ENCODE results near the gene DNAJC11.

The DNAJC11 gene

GRCh38 chr1:6623269-6623965, 78.2 kb downstream of the DNAJC11 start:
- no peak for TF ChIP-seq CTCF (IDR thresholded peaks at IDR 0.05; ENCODE audit: insufficient read depth, low read length, missing control alignments)
- no peak for DNase-seq (ENCODE audit: low read depth, low spot score)
- H3K4me3 ChIP-seq (ENCODE audit: low read depth, low read length) = no peak overlapping the region
- ChIA-PET CTCF (interaction anchor here (1.0 to 1.4 kb wide), 2 partner anchors 23 to 134 kb away, joined by 3 read pairs; no protein-coding TSS in a partner anchor), POLR2A (no interaction called here)

GRCh38 chr1:6622396-6623152, 79.0 kb downstream of the DNAJC11 start:
- ChIA-PET CTCF (interaction anchor here (1.4 kb wide), 2 partner anchors 68 to 133 kb away, joined by 3 to 5 read pairs; partner anchors contain the start of genes NOL9 and TAS1R1), POLR2A (no interaction called here)
- TF ChIP-seq CTCF (IDR thresholded peaks at IDR 0.05; ENCODE audit: insufficient read depth, low read length, missing control alignments) = no peak
- H3K4me3 ChIP-seq (ENCODE audit: low read depth, low read length) = no peak overlapping the region
- no peak for DNase-seq (ENCODE audit: low read depth, low spot score)

- TF ChIP-seq CTCF (IDR thresholded peaks at IDR 0.05; ENCODE audit: insufficient read depth, low read length, missing control alignments) = no peak
- ChIA-PET CTCF (interaction anchor here (1.3 to 1.8 kb wide), 3 partner anchors 10 to 67 kb away, joined by 3 to 6 read pairs (median 5); partner anchors contain the start of genes NOL9 and TAS1R1), POLR2A (no interaction called here)
- no peak for DNase-seq (ENCODE audit: low read depth, low spot score)
- H3K4me3 ChIP-seq (ENCODE audit: low read depth, low read length) = no peak overlapping the region
Measured at GRCh38 chr1:6621429-6622391, 79.9 kb downstream of the DNAJC11 start.

GRCh38 chr1:6619045-6619444, 82.6 kb downstream of the DNAJC11 start:
- CTCF ChIA-PET = interaction anchor here (2.9 kb wide), 1 partner anchor 28 kb away, joined by 12 read pairs; no protein-coding TSS in a partner anchor

More at GRCh38 chr1:6619045-6619444, 82.6 kb downstream of the DNAJC11 start:
- no peak for DNase-seq (ENCODE audit: low read depth, low spot score)
- no peak overlapping the region for H3K4me3 ChIP-seq (ENCODE audit: low read depth, low read length)
- TF ChIP-seq CTCF (IDR thresholded peaks at IDR 0.05; ENCODE audit: insufficient read depth, low read length, missing control alignments) = no peak
- POLR2A ChIA-PET = no interaction called here
